Gastroesophageal sphincter (tissue), 4 donors: ENCODE measurements around the gene RPS25. TPM values are rescaled to one million over a fixed set of nuclear protein-coding genes. Genes with fewer than 3 reads are reported as not detected.
"Not testable (repeated sequence)": the region's sequence is repeated elsewhere in the genome, so short reads cannot be mapped to it uniquely, and the experiment has no call there.

Experiments used
- ATAC-seq: fragments of 150-250 bp; one replicate; pipeline ENCODE4 v1.9.1; 2016; ENCODE audit warnings: mild to moderate bottlenecking, moderate library complexity
- H3K27ac ChIP-seq, 4 donors: fragments of 200-600 bp; sonication (generic) in 3 of 4; 1 replicate in 3 of 4; 2 replicates in 1 of 4; pipeline ENCODE4 v1.5.1; 2016 to 2019
- H3K27me3 ChIP-seq: fragments of 200-600 bp; sonication (generic); one replicate; pipeline ENCODE4 v1.5.1; 2019
- H3K36me3 ChIP-seq, 2 donors: fragments of 200-600 bp; sonication (generic); one replicate each; pipeline ENCODE4 v1.5.1; 2019; ENCODE audit warnings: control low read depth in 1 of 2
- H3K4me1 ChIP-seq, 3 donors: fragments of 200-600 bp; sonication (generic); 1 replicate in 2 of 3; 2 replicates in 1 of 3; pipeline ENCODE4 v1.5.1; 2016 to 2019; ENCODE audit warnings: control low read depth in 2 of 3
- H3K4me3 ChIP-seq, 2 donors: fragments of 200-600 bp; sonication (generic); one replicate each; pipeline ENCODE4 v1.5.1; 2019; ENCODE audit warnings: mild to moderate bottlenecking in 1 of 2, moderate library complexity in 1 of 2
- H3K9me3 ChIP-seq, 3 donors: fragments of 200-600 bp; sonication (generic); one replicate each; pipeline ENCODE4 v1.5.1; 2017 to 2019; ENCODE audit warnings: control low read depth in 2 of 3
- EP300 ChIP-seq: sonication (generic); formaldehyde crosslinking; IDR thresholded peaks from one replicate; pipeline ENCODE4 v1.6.1; 2017; ENCODE audit warnings: antibody characterized with exemption, mild to moderate bottlenecking
- POLR2A ChIP-seq, 2 donors: fragments of 450-650 bp; IDR thresholded peaks; one replicate each; pipeline ENCODE4 v1.6.1; 2017; ENCODE audit warnings: antibody characterized with exemption in 2 of 2, mild to moderate bottlenecking in 2 of 2, moderate library complexity in 1 of 2
- POLR2AphosphoS5 ChIP-seq: sonication (generic); formaldehyde crosslinking; IDR thresholded peaks from one replicate; pipeline ENCODE4 v1.6.1; 2017; ENCODE audit warnings: antibody characterized with exemption
- WGBS, 2 donors: methylation state at CpG; one replicate each; pipeline ENCODE4 v1.1.5; 2018; ENCODE audit warnings: low coverage in 1 of 2; 5-methylcytosine and 5-hydroxymethylcytosine counted together
- total RNA-seq, 4 donors: library from RNA; depleted of rRNA; stranded (reverse); fragments of >200 nt; gene quantifications; one replicate each; pipeline ENCODE4 v1.1.0, GENCODE V29; 2016
- TF ChIP-seq, protein P1 (sequence below), 4 experiments: fragments of 200-600 bp in 2 of 4; fragments of 450-650 bp in 2 of 4; sonication (generic) in 1 of 4; IDR thresholded peaks; one replicate each; pipeline ENCODE4 v1.5.1; 2017 to 2019; ENCODE audit warnings: antibody characterized with exemption in 4 of 4, mild to moderate bottlenecking in 2 of 4, moderate library complexity in 2 of 4

The RPS25 gene
- total RNA-seq, 4 donors from 2014 or later = 1,381 to 2,808 (median 2,000) TPM

DNA sequence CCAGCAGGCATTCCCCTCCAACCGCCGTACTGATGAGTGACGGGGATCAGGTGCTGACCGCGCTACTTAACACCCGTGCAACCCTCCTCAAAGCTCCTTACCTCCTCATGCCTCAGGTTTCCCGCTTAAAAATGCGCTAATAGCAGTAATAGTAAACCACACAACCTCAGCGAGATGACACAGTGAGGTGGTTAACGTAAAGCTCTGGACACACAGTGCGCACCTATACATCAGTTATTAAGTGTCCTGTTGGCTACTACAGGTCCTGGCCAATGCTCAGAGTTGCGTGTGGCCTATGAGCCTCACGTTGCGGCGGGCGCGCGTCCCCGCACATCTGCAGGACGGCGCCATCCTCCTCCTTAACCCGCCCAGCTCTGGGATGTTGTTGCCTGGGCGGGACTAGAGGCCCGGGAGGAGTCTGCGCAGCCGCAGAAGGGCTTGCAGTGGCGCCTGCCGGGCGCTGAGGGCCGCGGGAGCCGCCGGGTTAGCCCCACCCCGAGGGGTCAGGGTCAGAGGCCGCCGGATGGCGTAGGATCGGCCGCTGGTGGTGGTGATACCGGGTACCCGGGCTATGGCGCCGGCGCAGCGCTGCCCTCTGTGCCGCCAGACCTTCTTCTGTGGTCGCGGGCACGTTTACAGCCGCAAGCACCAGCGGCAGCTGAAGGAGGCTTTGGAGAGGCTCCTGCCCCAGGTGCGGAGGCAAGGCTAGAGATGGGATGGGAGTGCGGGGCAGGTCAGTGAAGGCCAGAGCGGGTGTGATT is 20.3 kb downstream of the RPS25 start, which contains the start of gene CENATAC:
Gene CENATAC, plus strand, starts transcription at position 512 of the 761 bp plus-strand sequence. Its CDS starts 60 bp downstream, at position 572.
- H3K4me3 ChIP-seq = peak within 1 kb of the TSS; percentile 78 to 91
- TF ChIP-seq POLR2AphosphoS5 (peak; percentile 83), POLR2A (IDR thresholded peaks at IDR 0.05) (peak; percentile 73 to 81), EP300 (no peak)
- TF ChIP-seq, protein P1, sequence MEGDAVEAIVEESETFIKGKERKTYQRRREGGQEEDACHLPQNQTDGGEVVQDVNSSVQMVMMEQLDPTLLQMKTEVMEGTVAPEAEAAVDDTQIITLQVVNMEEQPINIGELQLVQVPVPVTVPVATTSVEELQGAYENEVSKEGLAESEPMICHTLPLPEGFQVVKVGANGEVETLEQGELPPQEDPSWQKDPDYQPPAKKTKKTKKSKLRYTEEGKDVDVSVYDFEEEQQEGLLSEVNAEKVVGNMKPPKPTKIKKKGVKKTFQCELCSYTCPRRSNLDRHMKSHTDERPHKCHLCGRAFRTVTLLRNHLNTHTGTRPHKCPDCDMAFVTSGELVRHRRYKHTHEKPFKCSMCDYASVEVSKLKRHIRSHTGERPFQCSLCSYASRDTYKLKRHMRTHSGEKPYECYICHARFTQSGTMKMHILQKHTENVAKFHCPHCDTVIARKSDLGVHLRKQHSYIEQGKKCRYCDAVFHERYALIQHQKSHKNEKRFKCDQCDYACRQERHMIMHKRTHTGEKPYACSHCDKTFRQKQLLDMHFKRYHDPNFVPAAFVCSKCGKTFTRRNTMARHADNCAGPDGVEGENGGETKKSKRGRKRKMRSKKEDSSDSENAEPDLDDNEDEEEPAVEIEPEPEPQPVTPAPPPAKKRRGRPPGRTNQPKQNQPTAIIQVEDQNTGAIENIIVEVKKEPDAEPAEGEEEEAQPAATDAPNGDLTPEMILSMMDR (IDR thresholded peaks at IDR 0.05) = no peak
- WGBS, 2 donors = 3% methylated on average over 10 of the region's 54 CpGs; no CpG with 5 or more reads in 1 of the 2 donors
- ATAC-seq = peak; percentile 99
- H3K27ac ChIP-seq = peak within 1 kb of the TSS; percentile 85 to 96 (median 94)
- no peaks in the 10 kb centered on the region for H3K27me3 ChIP-seq
- H3K9me3 ChIP-seq = no peaks in the 10 kb centered on the region
- H3K36me3 ChIP-seq = peaks cover 0 to 36% of the 10 kb centered on the region in 2 donors
- peaks cover 0 to 46% (median 17%) of the 10 kb centered on the region in 3 donors for H3K4me1 ChIP-seq

DNA sequence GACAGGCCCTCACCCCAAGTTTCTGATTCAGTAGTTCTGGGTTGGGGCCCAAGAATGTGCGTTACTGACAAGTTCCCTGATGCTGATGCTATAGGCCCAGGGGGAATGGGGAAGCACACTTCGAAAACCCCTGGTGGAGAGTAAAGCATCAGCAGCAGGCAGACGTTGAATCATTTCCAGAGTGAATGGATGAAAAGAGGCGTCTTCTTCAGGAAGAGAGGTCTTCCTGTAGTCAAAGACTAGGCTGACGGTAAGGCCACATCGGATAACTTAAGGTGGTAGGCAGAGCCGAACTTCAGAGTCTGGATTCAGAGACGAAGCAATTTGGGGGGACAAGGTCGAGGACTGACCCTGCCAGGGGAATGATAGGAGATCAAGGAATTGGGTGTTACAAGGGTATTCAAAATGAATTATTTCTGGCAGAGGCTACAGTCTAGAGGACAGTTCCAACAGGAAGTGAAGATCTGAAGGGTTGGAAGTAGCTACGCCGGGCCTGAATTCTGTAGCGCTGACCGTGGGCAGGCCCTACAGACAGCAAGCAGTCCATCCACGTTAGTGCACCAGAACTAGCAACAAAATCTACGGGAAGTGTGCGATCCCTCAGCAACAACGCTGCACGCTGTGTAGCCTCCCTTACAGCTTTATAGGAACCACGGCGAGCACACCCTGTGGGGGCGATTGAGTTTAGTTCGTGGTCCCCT is 21.1 kb downstream of the RPS25 start:
- Histone ChIP-seq H3K4me1 (peaks cover 0 to 46% (median 17%) of the 10 kb centered on the region in 3 donors), H3K4me3 (peak overlapping the region; percentile 78 to 91), H3K9me3 (no peaks in the 10 kb centered on the region), H3K27me3 (no peaks in the 10 kb centered on the region), H3K27ac (peak overlapping the region; percentile 5 to 96 (median 90)), H3K36me3 (peaks cover 0 to 28% of the 10 kb centered on the region in 2 donors)
- ATAC-seq = peak; percentile 6
- TF ChIP-seq EP300 = no peak
- TF ChIP-seq, protein P1 (IDR thresholded peaks at IDR 0.05) = peak in 1 of 4 experiments; percentile 5
- 10 to 11% methylated on average over 9 to 13 of the region's 22 CpGs for WGBS, 2 donors

DNA sequence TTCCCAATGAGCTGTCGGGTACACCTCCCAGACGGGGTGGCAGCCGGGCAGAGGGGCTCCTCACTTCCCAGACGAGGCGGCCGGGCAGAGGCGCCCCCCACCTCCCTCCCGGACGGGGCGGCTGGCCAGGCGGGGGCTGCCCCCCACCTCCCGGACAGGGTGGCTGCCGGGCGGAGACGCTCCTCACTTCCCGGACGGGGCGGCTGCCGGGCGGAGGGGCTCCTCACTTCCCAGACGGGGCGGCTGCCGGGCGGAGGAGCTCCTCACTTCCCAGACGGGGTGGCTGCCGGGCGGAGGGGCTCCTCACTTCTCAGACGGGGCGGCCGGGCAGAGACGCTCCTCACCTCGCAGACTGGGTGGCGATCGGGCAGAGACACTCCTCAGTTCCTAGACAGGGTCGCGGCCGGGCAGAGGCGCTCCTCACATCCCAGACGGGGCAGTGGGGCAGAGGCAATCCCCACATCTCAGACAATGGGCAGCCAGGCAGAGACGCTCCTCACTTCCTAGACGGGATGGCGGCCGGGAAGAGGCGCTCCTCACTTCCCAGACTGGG is 26.6 kb downstream of the RPS25 start:
- WGBS, 2 donors = no CpG with 5 or more reads among the region's 44 CpGs
- not testable (repeated sequence) for H3K4me1 ChIP-seq, ATAC-seq

DNA sequence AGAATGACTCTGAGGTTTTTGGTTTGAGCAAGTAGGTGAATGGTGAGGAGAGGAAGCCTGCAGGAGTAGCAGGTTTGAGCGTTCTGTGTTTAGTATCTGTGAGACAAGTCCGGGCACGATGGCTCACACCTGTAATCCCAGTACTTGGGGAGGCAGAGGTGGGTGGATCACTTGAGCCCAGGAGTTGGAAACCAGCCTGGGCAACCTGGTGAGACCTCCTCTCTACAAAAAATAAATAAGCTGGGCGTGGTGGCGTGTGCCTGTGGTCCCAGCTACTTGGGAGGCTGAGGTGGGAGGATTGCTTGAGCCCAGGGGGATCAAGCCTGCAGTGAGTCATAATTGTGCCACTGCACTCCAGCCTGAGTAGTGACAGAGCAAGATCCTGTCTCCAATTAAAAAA is 29.9 kb downstream of the RPS25 start:
- H3K27me3 ChIP-seq = no peaks in the 10 kb centered on the region
- TF ChIP-seq, protein P1 (IDR thresholded peaks at IDR 0.05) = no peak
- TF ChIP-seq POLR2A (IDR thresholded peaks at IDR 0.05) (no peak), EP300 (no peak), POLR2AphosphoS5 (no peak)
- no peak overlapping the region for H3K4me3 ChIP-seq
- H3K27ac ChIP-seq = no peak overlapping the region
- no peak for ATAC-seq
- no peaks in the 10 kb centered on the region for H3K9me3 ChIP-seq
- H3K4me1 ChIP-seq = no peaks in the 10 kb centered on the region
- 80 to 81% methylated on average over 3 to 5 of the region's 5 CpGs for WGBS, 2 donors
- H3K36me3 ChIP-seq = no peaks in the 10 kb centered on the region

More for the DNA sequence above, 26.6 kb downstream of the RPS25 start:
- H3K36me3 ChIP-seq, H3K27me3 ChIP-seq, H3K27ac ChIP-seq, H3K4me3 ChIP-seq, H3K9me3 ChIP-seq: not testable (repeated sequence)

DNA sequence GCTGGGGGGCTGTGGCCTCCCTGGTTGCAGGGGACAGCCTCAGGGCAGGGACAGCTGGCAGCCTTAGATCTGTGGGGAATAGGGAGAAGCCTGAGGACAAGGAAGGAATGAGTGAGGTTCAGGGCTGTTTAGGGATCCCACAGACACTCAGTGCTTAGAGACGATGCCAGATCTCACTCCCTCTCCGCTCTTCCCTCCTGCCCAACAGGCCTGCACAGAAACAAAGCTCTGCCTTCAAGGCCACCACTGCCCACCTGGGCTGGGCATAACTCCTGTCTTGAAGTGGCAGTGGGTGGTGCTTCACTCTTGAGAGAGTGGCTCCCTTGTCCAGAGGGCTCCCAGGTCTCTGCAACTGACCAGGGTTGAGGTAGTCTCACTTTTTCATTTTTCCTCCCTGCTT is 33.3 kb downstream of the RPS25 start:
- H3K4me1 ChIP-seq = peaks cover 0 to 7% (median 0%) of the 10 kb centered on the region in 3 donors
- H3K9me3 ChIP-seq = no peaks in the 10 kb centered on the region
- peaks cover 9% of the 10 kb centered on the region for H3K27me3 ChIP-seq
- H3K4me3 ChIP-seq = no peak overlapping the region
- H3K36me3 ChIP-seq = no peaks in the 10 kb centered on the region
- 100% methylated on average over 1 of the region's 2 CpGs; no CpG with 5 or more reads in 1 of the 2 donors for WGBS, 2 donors
- H3K27ac ChIP-seq = no peak overlapping the region
- TF ChIP-seq, protein P1 (IDR thresholded peaks at IDR 0.05) = no peak
- TF ChIP-seq POLR2A (IDR thresholded peaks at IDR 0.05) (no peak), EP300 (no peak), POLR2AphosphoS5 (no peak)
- ATAC-seq = no peak

DNA sequence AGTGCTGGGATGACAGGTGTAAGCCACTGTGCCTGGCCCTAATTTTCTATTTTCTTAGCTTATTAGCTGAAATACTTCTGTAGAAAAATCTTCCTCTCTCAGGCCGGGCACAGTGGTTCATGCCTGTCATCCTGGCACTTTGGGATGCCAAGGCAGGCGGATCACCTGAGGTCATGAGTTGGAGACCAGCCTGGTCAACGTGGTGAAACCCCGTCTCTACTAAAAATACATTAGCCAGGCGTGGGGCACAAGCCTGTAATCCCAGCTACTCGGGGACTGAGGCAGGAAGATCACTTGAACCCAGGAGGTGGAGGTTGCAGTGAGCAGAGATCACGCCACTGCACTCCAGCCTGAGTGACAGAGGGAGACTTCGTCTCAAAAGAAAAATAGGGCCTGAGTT is 33.8 kb downstream of the RPS25 start:
- H3K36me3 ChIP-seq, ATAC-seq: not testable (repeated sequence)
- 60 to 87% methylated on average over 3 to 4 of the region's 8 CpGs for WGBS, 2 donors

More for the DNA sequence above, 33.8 kb downstream of the RPS25 start:
- H3K9me3 ChIP-seq, H3K27ac ChIP-seq, H3K4me3 ChIP-seq: not testable (repeated sequence)
- Histone ChIP-seq H3K4me1 (peaks cover 0 to 10% (median 0%) of the 10 kb centered on the region in 3 donors), H3K27me3 (peaks cover 14% of the 10 kb centered on the region)
